Keratinocyte (primary cell): ENCODE data around the gene PROCR.
"Not testable (repeated sequence)": the region's sequence is repeated elsewhere in the genome, so short reads cannot be mapped to it uniquely, and the experiment has no call there.

Experiments used
- CTCF ChIP-seq, 3 experiments: IDR thresholded peaks in 1 of 3; conservative IDR thresholded peaks in 1 of 3; optimal IDR thresholded peaks in 1 of 3; 2 replicates in 2 of 3; 3 replicates in 1 of 3; pipeline versions ENCODE3 to v1.5.1; 2011; ENCODE audit warnings: low read length in 3 of 3, mild to moderate bottlenecking in 3 of 3, moderate library complexity in 2 of 3, control low read depth in 1 of 3, inconsistent platforms in 1 of 3; ENCODE audit not compliant: insufficient read depth in 2 of 3; ENCODE audit errors: extremely low read depth in 1 of 3
- EZH2 ChIP-seq: IDR thresholded peaks from one replicate; pipeline ENCODE4 v1.6.1; 2012; ENCODE audit warnings: inconsistent platforms, mild to moderate bottlenecking, low read length, moderate library complexity

GRCh38 chr20:35193031-35193791 is 21.3 kb downstream of the PROCR start:
- TF ChIP-seq CTCF (optimal IDR thresholded peaks at IDR 0.05 in 1 of 3, IDR thresholded peaks at IDR 0.05 in 1 of 3, conservative IDR thresholded peaks at IDR 0.05 in 1 of 3; ENCODE audit: extremely low read depth in 1 of 3, insufficient read depth in 2 of 3, low read length in 3 of 3); EZH2: not testable (repeated sequence)
